KOPT-K1 (cell line): ENCODE data around the gene SLC35E2B.
"Not testable (repeated sequence)": the region's sequence is repeated elsewhere in the genome, so short reads cannot be mapped to it uniquely, and the experiment has no call there.

Experiments used
- H3K27ac ChIP-seq: fragments of 200-600 bp; sonication (generic); 2 replicates; pipeline ENCODE4 v1.5.1; 2016; ENCODE audit warnings: antibody characterized with exemption, mild to moderate bottlenecking, low read depth, low read length; ENCODE audit not compliant: poor library complexity, severe bottlenecking
- H3K36me3 ChIP-seq: fragments of 200-600 bp; sonication (generic); 2 replicates; pipeline ENCODE4 v1.5.1; 2017; ENCODE audit warnings: antibody characterized with exemption, mild to moderate bottlenecking, low read length, moderate library complexity; ENCODE audit not compliant: insufficient read depth
- H3K9me3 ChIP-seq: fragments of 200-600 bp; sonication (generic); 2 replicates; pipeline ENCODE4 v1.5.1; 2017; ENCODE audit warnings: antibody characterized with exemption, low read length, mild to moderate bottlenecking; ENCODE audit not compliant: insufficient read depth, poor library complexity, severe bottlenecking

SLC35E2B gene

DNA sequence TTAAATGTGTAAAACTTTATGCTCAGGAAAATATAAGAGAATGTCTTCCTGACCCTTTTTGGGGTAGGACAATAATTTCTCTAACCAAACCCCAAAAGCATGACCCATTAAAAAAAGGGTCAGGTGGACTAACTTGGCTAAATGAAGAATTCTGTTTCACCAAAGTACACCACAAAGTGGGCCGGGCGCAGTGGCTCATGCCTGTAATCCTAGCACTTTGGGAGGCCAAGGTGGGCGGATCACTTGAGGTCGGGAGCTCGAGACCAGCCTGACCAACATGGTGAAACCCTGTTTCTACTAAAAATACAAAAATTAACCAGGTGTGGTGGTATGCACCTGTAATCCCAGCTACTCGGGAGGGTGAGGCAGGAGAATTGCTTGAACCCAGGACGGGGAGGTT, 3.1 kb downstream of the SLC35E2B start:
- H3K27ac ChIP-seq, H3K9me3 ChIP-seq, H3K36me3 ChIP-seq: not testable (repeated sequence)

DNA sequence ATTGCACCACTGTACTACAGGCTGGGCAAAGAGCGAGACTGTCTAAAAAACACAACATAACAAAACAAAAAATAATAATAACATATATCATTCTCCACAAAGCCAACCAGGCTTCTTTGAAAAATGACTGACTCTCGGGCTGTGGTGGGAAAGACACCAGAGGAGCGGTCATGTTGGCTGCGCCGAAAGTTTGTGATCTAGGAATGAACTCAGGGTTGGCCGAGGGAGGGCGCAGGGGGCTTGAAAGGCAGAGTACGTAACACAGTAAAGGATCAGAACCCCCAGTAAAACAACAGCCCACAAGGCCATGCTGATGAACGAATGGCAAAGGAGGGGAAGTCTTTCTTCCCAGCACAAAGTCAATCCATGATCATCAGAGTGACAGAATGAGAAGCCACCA, 4.7 kb downstream of the SLC35E2B start:
- Histone ChIP-seq H3K27ac (no peak overlapping the region), H3K9me3 (no peaks in the 10 kb centered on the region), H3K36me3 (peaks cover 23% of the 10 kb centered on the region; the same call in 1 of the 2 replicates)

DNA sequence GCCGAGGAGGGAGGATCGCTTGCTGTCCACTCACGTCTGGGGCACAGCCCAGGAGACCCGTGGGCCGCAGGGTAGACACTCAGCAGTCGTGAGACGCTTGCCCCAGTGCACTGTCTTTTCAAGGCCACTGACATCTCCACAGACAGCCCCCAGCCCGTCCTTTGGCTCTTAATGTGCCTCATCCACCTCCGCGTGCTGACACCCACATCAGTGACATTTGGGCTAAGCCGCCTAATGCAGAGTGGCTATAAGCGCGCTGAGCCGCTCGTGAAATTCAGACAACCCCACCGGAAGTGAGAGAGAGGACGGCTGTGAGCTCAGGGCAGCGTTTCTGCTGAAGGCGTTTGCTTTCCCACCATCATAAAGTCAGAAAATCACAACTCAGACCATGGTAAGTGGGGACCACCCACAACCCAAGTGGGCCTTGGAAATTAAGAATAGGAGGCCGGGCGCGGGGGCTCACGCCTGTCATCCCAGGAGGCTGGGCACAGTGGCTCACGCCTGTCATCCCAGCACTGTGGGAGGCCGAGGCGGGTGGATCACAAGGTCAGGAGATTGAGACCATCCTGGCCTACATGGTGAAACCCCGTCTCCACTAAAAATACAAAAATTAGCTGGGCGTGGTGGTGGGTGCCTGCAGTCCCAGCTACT, 8.4 kb downstream of the SLC35E2B start:
- H3K36me3 ChIP-seq, result peaks cover 29% of the 10 kb centered on the region; the same call in 1 of the 2 replicates
- no peaks in the 10 kb centered on the region for H3K9me3 ChIP-seq
- H3K27ac ChIP-seq, result no peak overlapping the region

DNA sequence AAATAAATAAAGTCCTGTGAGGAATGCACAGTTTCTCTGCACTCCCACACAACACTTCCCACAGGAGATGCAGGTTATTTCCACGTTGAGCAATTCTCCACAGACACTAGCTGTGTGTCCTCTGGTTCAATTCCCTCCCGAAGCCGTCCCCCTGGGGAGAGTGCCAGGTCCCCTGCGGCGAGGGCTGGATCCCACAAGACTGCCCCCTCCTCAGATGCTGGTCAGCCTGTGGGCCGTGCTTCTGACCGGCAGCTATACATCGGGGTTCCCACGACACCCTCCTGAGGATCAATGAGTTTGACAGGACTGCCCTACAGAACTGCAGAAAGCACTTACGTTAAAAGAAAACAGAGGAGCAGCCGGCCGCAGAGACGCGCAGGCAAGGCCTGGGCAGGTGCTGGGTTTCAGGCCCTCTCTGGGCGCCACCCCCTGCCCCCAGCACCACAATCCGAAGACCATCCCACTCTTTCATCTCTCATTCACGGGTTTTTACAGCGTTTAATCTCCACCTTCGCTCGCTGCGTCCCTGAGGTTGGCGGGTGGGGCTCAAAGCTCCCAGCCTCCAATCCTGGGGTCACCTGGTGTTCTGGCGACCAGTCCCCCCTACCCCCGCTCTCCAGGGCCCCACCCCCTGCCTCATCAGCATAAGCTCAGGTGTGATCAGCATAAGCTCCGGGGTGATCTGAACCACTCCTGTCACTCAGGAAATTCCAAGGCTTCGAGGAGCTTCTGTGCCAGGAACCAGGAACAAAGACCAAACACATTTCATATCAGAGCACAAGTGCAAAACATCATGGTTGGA, 9.3 kb downstream of the SLC35E2B start:
- H3K27ac ChIP-seq, result no peak overlapping the region
- H3K9me3 ChIP-seq, result no peaks in the 10 kb centered on the region
- peaks cover 29% of the 10 kb centered on the region; the same call in 1 of the 2 replicates for H3K36me3 ChIP-seq

DNA sequence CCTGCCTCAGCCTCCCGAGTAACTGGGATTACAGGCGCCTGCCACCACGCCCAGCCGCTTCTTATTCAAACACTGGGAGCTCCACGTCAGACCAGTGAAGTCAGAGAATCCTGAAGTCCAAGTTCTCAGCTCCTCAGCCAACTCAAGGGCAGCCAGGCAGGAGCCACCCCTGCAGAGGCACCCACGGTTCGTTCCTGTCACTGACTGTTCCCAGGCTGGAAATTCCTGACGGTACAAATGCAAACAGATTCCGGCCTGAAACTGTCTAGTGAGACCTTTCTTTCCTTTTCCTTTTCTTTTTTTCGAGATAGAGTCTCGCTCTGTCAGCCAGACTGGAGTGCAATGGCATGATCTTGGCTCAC, 11.7 kb downstream of the SLC35E2B start:
- Histone ChIP-seq H3K27ac (no peak overlapping the region), H3K36me3 (peaks cover 25% of the 10 kb centered on the region; the same call in 1 of the 2 replicates), H3K9me3 (no peaks in the 10 kb centered on the region)

DNA sequence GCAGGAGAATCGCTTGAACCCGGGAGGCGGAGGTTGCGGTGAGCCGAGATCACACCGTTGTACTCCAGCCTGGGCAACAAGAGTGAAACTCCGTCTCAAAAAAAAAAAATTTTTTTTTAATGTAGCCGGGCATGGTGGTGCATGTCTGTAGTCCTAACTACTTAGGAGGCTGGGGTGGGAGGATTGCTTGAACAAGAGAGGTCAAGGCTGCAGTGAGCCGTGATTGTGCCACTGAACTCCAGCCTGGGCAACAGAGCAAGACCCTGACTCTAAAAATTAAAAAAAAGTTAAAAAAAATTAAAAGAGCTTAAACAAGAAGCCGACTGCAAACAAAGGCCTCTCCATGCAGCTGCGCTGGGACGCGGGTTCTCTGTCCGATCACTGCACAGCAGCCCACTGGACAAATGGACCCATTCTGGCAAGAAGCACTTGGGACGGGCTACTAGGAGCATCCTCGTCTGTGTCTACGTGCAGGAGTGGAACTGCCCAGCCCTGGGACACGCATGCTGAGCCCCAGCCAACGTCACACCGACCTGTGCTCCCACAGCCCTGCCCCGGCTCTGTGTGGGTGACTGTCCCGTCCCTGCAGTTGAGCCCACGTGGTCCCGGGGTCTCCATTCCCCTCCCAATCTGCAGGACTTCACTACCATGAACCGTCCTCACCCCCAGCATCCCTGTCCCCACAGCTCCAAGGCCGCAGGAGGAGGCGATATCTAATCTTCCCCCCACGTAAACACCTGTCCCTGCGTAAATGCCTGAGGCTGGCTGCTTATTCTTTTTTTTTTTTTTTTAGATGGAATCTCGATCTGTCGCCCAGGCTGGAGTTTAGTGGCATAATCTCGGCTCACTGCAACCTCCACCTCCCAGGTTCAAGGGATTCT, 12.3 kb downstream of the SLC35E2B start:
- Histone ChIP-seq H3K9me3 (no peaks in the 10 kb centered on the region), H3K36me3 (peaks cover 21% of the 10 kb centered on the region; the same call in 1 of the 2 replicates), H3K27ac (no peak overlapping the region)

DNA sequence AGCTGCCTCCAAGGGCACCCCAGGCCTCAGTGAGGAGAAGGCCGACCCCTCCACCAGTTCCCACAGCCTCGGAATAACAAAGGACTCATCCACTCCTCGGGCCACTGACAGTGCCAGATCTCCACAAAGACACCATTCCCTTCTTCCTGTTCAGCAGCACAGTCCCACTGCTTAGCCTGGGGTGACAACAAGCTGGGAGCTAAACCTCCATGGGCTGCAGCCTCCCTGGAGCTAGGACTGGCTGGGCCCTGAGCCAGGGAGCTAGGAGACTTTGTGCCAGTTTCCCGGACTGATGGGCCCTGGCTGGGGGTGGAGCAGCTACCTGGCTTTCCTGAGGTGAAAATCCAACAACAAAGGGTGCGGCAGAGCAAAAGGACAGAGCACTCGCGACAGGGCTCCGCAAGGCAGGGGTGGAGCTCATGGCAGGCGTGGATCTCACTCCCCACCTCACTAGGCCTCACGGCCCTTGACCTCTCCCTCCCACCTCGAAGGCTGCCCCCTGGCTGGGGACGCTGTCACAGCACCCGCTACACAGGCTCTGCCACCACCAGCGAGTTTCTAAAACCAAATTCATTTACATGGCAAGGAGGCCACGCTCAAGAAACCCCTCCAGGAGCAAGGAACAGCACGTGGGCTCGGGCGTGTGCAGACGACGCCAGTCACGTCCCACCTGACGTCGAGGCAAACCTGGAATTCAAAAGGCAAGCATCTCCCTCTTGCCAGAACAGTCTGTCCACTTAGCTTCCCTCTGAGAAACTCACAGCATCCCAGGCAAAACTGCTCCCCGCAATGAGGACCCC, 13.8 kb downstream of the SLC35E2B start:
- peak overlapping the region; percentile 82 for H3K27ac ChIP-seq
- H3K9me3 ChIP-seq, result no peaks in the 10 kb centered on the region
- H3K36me3 ChIP-seq, result peaks cover 15% of the 10 kb centered on the region; the same call in 1 of the 2 replicates

DNA sequence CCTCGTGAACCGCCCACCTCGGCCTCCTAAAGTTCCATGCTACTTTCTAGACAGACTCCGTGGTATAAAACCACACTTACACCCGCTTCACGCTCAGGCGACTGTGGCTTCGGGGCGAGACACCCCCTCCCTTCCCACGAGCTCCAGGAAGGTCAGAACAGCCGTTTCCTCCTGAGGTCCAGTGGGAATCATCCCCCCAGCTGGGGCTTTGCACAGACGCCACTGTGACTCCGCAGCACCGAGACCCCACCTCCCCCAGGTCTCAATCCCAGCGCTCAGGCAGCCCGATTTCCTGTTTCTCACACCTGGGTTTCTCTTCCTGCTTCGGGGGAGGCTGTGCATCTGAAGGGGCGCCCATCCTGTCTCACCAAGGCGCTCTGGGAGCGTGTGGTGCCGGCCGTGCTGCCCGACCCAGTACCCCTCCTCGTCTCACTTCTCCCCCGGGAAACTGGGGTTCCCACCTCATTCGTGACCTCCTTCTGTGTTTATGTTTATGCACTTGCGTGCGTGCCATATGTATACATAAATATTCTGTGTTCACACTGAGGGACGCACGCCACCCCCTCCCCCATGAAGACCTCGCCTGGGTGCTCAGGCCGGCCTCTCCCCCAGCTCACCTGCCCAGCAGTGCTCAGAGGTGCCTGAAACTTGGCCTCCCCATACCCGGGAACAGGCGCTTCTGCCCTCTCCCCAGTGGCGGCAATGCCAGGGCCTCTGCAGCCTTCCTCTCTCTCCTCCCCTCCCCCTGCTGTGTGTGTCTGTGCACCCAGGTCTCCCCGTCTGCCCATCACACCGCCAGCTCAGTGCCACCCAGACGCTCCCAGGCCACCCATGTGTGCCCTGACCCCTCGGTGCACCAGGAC, 14.6 kb downstream of the SLC35E2B start:
- H3K36me3 ChIP-seq, result peaks cover 12% of the 10 kb centered on the region; the same call in 1 of the 2 replicates
- peak overlapping the region; percentile 82 for H3K27ac ChIP-seq
- H3K9me3 ChIP-seq, result no peaks in the 10 kb centered on the region

DNA sequence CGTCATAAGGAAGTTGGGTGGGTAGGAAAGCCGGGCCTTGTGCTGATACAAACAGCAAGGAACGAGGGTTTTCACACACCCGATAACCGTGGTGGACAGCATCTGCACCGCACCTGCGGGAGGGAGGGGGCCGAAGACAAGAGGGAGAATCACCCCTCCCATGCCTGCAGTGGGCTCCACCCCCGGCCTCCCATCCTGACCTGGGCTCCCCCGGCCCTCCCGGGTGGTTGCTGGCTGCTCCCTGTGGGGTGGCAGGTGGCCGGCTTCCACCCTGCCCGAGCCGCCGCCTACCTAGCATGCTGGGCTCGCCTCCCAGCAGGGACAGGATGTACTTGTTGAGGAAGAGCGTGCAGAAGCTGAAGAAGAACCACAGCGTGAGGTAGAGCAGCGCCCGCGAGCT, 16.5 kb downstream of the SLC35E2B start:
- H3K9me3 ChIP-seq, H3K27ac ChIP-seq: not testable (repeated sequence)
- peaks cover 23% of the 10 kb centered on the region for H3K36me3 ChIP-seq

DNA sequence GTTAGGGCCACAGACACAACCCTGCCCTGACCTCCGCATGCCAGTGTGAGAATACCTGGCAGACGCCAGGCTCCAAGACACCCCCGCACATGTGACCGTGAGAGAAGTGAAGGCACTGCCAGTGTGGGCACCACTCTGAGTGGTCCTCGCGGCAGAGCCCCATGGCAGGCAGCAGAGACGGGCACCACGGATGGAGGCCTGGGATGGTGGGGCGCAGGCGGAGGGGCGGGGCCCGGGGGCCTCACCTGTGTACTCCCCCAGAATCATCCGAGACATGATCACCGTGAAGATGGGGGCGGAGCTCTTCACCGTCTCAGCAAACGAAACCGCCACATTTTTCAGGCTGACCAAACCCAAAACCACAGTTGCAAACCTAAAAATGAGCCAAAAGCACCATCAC, 17.4 kb downstream of the SLC35E2B start:
- H3K27ac ChIP-seq, H3K9me3 ChIP-seq: not testable (repeated sequence)
- H3K36me3 ChIP-seq, result peaks cover 31% of the 10 kb centered on the region

DNA sequence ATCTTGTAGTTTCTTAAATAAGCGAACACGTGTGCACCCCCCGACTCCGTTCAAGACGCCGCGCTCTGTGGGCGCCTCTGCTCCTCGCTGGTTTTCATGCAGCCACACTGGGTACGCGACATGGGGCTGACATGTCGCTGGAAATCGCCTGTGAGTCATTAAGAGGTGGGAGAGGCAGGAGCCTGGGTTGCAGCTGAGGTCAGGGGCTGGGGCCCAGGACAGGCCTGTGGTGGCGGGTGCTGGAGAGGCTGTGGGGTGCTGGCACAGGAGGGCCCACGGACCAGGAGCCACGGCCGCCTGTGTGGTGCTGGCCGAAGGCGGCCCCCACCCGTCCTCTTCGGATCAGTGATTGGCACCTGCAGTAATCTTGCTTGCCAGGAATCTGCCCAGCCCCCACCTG, 17.8 kb downstream of the SLC35E2B start:
- H3K36me3 ChIP-seq, result peaks cover 35% of the 10 kb centered on the region
- not testable (repeated sequence) for H3K9me3 ChIP-seq, H3K27ac ChIP-seq

DNA sequence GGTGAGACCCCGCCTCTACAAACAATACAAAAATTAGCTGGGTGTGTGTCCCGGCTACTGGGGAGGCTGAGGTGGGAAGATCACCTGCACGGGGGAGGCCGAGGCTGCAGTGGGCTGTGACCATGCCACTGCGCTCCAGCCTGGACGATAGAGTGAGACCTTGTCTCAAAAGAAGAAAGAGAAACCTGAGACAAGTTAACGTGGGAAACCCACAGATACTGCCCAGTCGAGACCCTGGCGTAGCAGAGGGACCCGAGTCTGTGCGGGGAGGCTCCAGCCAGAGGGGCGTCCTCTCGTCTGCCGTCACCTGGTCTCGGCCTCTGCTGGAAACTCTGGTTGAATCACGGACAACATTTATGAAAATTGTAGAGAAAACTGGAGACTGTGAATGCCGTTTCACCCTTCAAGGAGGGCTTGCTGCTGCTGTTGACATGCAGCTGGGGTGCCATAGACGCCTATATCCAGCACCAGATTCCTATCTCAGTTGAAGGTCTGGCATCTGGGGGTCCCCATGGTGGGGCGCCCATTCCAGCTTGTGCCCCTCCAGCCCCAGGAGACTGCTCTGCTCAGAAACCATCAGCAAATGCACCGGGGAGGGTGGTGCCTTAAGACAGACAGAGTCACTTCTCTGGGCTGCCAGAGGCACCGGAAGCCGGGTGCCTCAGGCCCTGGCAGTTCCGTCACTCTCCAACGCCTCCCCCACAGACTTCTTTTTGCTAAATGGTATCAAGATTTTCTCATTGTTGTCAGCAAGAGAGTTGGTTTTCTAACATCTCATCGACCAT, 20.2 kb downstream of the SLC35E2B start:
- no peaks in the 10 kb centered on the region for H3K9me3 ChIP-seq
- H3K27ac ChIP-seq, result no peak overlapping the region
- peaks cover 47% of the 10 kb centered on the region for H3K36me3 ChIP-seq

DNA sequence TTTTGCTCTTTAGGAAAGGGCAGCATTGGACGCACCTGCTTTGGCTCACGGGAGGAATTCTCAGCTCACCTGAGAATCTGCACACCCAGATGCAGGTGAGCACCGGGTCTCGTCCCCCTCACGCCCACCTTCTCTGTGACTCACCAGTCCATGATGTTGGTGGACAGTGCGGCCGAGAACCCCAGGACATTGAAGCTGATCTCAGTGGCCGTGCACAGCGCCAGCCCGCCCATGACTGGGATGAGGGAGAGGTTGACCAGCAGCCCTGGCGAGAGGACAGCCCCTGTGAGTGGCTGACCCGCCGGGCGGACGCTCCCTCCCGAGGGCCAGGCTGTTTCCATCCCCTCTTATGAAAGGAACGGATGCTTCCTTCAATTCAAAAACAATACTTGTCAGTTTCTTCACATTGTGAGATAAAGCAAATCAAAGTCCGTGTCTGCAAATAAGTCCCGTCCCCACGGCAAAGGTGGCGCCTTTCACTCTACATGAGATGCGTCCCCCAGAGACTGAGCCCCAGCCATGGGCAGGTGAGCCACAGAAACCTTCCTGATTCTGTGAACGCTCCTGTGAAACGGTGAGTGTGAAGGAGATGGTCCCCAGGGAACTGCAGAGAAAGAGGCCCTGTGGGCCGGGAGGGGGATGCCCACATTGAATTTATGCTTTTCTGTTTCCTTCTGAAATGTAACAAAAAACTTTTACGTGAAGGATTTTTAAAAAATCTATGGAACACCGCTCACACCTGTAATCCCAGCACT, 21.1 kb downstream of the SLC35E2B start:
- Histone ChIP-seq H3K27ac (no peak overlapping the region), H3K36me3 (peaks cover 50% of the 10 kb centered on the region), H3K9me3 (no peaks in the 10 kb centered on the region)
